ENCODE data around the gene TLE1. TPM values are rescaled to one million over a fixed set of nuclear protein-coding genes. Genes with fewer than 3 reads are reported as not detected.
"Not testable (repeated sequence)": the region's sequence is repeated elsewhere in the genome, so short reads cannot be mapped to it uniquely, and the experiment has no call there.

TLE1 gene
- total RNA-seq = 0.12 TPM in 1 of 2 replicates, not detected in the other

- intact Hi-C loops (cut with micrococcal nuclease) = no loop called here
Measured at GRCh38 chr9:81689343-81690175, at the start of gene TLE1. Gene TLE1, minus strand, starts transcription at chr9:81689547. Its CDS starts 1,307 bp downstream, at chr9:81688240.

GRCh38 chr9:81737871-81738507, 48.6 kb upstream of the TLE1 start:
- no peak for DNase-seq (ENCODE audit: low spot score)
- Mint-ChIP-seq H3K4me3 (no peak overlapping the region), H3K4me1 (ENCODE audit: low read depth) (no peaks in the 10 kb centered on the region), H3K36me3 (ENCODE audit: low read depth) (no peaks in the 10 kb centered on the region), H3K27ac (no peak overlapping the region), H3K9me3 (peaks cover 7% of the 10 kb centered on the region), H3K27me3 (ENCODE audit: insufficient read depth) (no peaks in the 10 kb centered on the region)
- intact Hi-C loops (cut with micrococcal nuclease) = no loop called here

More at GRCh38 chr9:81689343-81690175, at the start of gene TLE1:
- Mint-ChIP-seq H3K9me3 (no peaks in the 10 kb centered on the region), H3K36me3 (ENCODE audit: low read depth) (no peaks in the 10 kb centered on the region), H3K27ac (peak within 1 kb of the TSS; percentile 63), H3K4me3 (peak within 1 kb of the TSS; percentile 83), H3K4me1 (ENCODE audit: low read depth) (peaks cover 5% of the 10 kb centered on the region), H3K27me3 (ENCODE audit: insufficient read depth) (peaks cover 21% of the 10 kb centered on the region)
- peak; percentile 60 for DNase-seq (ENCODE audit: low spot score)

GRCh38 chr9:81730498-81730897, 41.2 kb upstream of the TLE1 start:
- H3K9me3 Mint-ChIP-seq; H3K4me3 Mint-ChIP-seq; intact Hi-C loops (cut with micrococcal nuclease); H3K4me1 Mint-ChIP-seq (ENCODE audit: low read depth); H3K27ac Mint-ChIP-seq; H3K36me3 Mint-ChIP-seq (ENCODE audit: low read depth); DNase-seq (ENCODE audit: low spot score); H3K27me3 Mint-ChIP-seq (ENCODE audit: insufficient read depth): not testable (repeated sequence)

- Mint-ChIP-seq H3K4me3 (no peak overlapping the region), H3K27me3 (ENCODE audit: insufficient read depth) (no peaks in the 10 kb centered on the region), H3K27ac (no peak overlapping the region), H3K9me3 (peaks cover 3% of the 10 kb centered on the region), H3K4me1 (ENCODE audit: low read depth) (no peaks in the 10 kb centered on the region), H3K36me3 (ENCODE audit: low read depth) (no peaks in the 10 kb centered on the region)
- no peak for DNase-seq (ENCODE audit: low spot score)
- intact Hi-C loops (cut with micrococcal nuclease) = no loop called here
Measured at GRCh38 chr9:81729135-81729534, 39.8 kb upstream of the TLE1 start.

GRCh38 chr9:81724242-81724889, 35.0 kb upstream of the TLE1 start:
- no peak overlapping the region for H3K4me3 Mint-ChIP-seq
- no peaks in the 10 kb centered on the region for H3K36me3 Mint-ChIP-seq (ENCODE audit: low read depth)
- no peaks in the 10 kb centered on the region for H3K27me3 Mint-ChIP-seq (ENCODE audit: insufficient read depth)
- no peaks in the 10 kb centered on the region for H3K9me3 Mint-ChIP-seq
- no peak overlapping the region for H3K27ac Mint-ChIP-seq
- DNase-seq (ENCODE audit: low spot score) = no peak
- H3K4me1 Mint-ChIP-seq (ENCODE audit: low read depth) = no peaks in the 10 kb centered on the region
- intact Hi-C loops (cut with micrococcal nuclease) = no loop called here

- intact Hi-C loops (cut with micrococcal nuclease) = no loop called here
- Mint-ChIP-seq H3K36me3 (ENCODE audit: low read depth) (no peaks in the 10 kb centered on the region), H3K4me1 (ENCODE audit: low read depth) (no peaks in the 10 kb centered on the region), H3K27ac (no peak overlapping the region), H3K9me3 (no peaks in the 10 kb centered on the region), H3K27me3 (ENCODE audit: insufficient read depth) (no peaks in the 10 kb centered on the region), H3K4me3 (no peak overlapping the region)
- no peak for DNase-seq (ENCODE audit: low spot score)
Measured at GRCh38 chr9:81722277-81722676, 32.9 kb upstream of the TLE1 start.

GRCh38 chr9:81720450-81721086, 31.2 kb upstream of the TLE1 start:
- no peak overlapping the region for H3K27ac Mint-ChIP-seq
- H3K9me3 Mint-ChIP-seq = no peaks in the 10 kb centered on the region
- no peaks in the 10 kb centered on the region for H3K27me3 Mint-ChIP-seq (ENCODE audit: insufficient read depth)
- H3K36me3 Mint-ChIP-seq (ENCODE audit: low read depth) = no peaks in the 10 kb centered on the region
- H3K4me3 Mint-ChIP-seq = no peak overlapping the region
- no peak for DNase-seq (ENCODE audit: low spot score)
- H3K4me1 Mint-ChIP-seq (ENCODE audit: low read depth) = no peaks in the 10 kb centered on the region
- intact Hi-C loops (cut with micrococcal nuclease) = no loop called here

GRCh38 chr9:81719972-81720371, 30.6 kb upstream of the TLE1 start:
- Mint-ChIP-seq H3K36me3 (ENCODE audit: low read depth) (no peaks in the 10 kb centered on the region), H3K27me3 (ENCODE audit: insufficient read depth) (no peaks in the 10 kb centered on the region), H3K4me3 (no peak overlapping the region), H3K27ac (no peak overlapping the region), H3K4me1 (ENCODE audit: low read depth) (no peaks in the 10 kb centered on the region), H3K9me3 (no peaks in the 10 kb centered on the region)
- intact Hi-C loops (cut with micrococcal nuclease) = no loop called here
- no peak for DNase-seq (ENCODE audit: low spot score)

GRCh38 chr9:81718244-81718643, 28.9 kb upstream of the TLE1 start:
- Mint-ChIP-seq H3K27me3 (ENCODE audit: insufficient read depth) (no peaks in the 10 kb centered on the region), H3K36me3 (ENCODE audit: low read depth) (no peaks in the 10 kb centered on the region), H3K9me3 (no peaks in the 10 kb centered on the region), H3K4me3 (no peak overlapping the region), H3K27ac (no peak overlapping the region), H3K4me1 (ENCODE audit: low read depth) (no peaks in the 10 kb centered on the region)
- no peak for DNase-seq (ENCODE audit: low spot score)
- intact Hi-C loops (cut with micrococcal nuclease) = no loop called here

GRCh38 chr9:81717747-81718077, 28.4 kb upstream of the TLE1 start:
- no peaks in the 10 kb centered on the region for H3K27me3 Mint-ChIP-seq (ENCODE audit: insufficient read depth)
- H3K27ac Mint-ChIP-seq = no peak overlapping the region
- H3K4me3 Mint-ChIP-seq = no peak overlapping the region
- DNase-seq (ENCODE audit: low spot score) = no peak
- no peaks in the 10 kb centered on the region for H3K36me3 Mint-ChIP-seq (ENCODE audit: low read depth)
- H3K9me3 Mint-ChIP-seq = no peaks in the 10 kb centered on the region
- intact Hi-C loops (cut with micrococcal nuclease) = no loop called here
- H3K4me1 Mint-ChIP-seq (ENCODE audit: low read depth) = no peaks in the 10 kb centered on the region

- Mint-ChIP-seq H3K27ac (no peak overlapping the region), H3K4me1 (ENCODE audit: low read depth) (no peaks in the 10 kb centered on the region), H3K9me3 (no peaks in the 10 kb centered on the region), H3K36me3 (ENCODE audit: low read depth) (no peaks in the 10 kb centered on the region), H3K4me3 (no peak overlapping the region), H3K27me3 (ENCODE audit: insufficient read depth) (no peaks in the 10 kb centered on the region)
- DNase-seq (ENCODE audit: low spot score) = no peak
- intact Hi-C loops (cut with micrococcal nuclease) = no loop called here
Measured at GRCh38 chr9:81717061-81717746, 27.9 kb upstream of the TLE1 start.

GRCh38 chr9:81716409-81716808, 27.1 kb upstream of the TLE1 start:
- H3K4me3 Mint-ChIP-seq = no peak overlapping the region
- no peaks in the 10 kb centered on the region for H3K4me1 Mint-ChIP-seq (ENCODE audit: low read depth)
- no peaks in the 10 kb centered on the region for H3K27me3 Mint-ChIP-seq (ENCODE audit: insufficient read depth)
- no peak overlapping the region for H3K27ac Mint-ChIP-seq
- no peak for DNase-seq (ENCODE audit: low spot score)
- no peaks in the 10 kb centered on the region for H3K36me3 Mint-ChIP-seq (ENCODE audit: low read depth)
- intact Hi-C loops (cut with micrococcal nuclease) = no loop called here
- no peaks in the 10 kb centered on the region for H3K9me3 Mint-ChIP-seq
